Fibroblast of gingiva (primary cell): ENCODE results near the gene DLX4.

ENCODE experiments used
- DNase-seq: peaks from one replicate; pipeline ENCODE4 v3.0.0-alpha.2; 2011; ENCODE audit warnings: low read depth

Gene DLX4, protein sequence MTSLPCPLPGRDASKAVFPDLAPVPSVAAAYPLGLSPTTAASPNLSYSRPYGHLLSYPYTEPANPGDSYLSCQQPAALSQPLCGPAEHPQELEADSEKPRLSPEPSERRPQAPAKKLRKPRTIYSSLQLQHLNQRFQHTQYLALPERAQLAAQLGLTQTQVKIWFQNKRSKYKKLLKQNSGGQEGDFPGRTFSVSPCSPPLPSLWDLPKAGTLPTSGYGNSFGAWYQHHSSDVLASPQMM

GRCh38 chr17:49969134-49969759 is at the start of gene DLX4:
Gene DLX4, plus strand, starts transcription at chr17:49969190. Its CDS starts 279 bp downstream, at chr17:49969469.
- no peak for DNase-seq

DNA sequence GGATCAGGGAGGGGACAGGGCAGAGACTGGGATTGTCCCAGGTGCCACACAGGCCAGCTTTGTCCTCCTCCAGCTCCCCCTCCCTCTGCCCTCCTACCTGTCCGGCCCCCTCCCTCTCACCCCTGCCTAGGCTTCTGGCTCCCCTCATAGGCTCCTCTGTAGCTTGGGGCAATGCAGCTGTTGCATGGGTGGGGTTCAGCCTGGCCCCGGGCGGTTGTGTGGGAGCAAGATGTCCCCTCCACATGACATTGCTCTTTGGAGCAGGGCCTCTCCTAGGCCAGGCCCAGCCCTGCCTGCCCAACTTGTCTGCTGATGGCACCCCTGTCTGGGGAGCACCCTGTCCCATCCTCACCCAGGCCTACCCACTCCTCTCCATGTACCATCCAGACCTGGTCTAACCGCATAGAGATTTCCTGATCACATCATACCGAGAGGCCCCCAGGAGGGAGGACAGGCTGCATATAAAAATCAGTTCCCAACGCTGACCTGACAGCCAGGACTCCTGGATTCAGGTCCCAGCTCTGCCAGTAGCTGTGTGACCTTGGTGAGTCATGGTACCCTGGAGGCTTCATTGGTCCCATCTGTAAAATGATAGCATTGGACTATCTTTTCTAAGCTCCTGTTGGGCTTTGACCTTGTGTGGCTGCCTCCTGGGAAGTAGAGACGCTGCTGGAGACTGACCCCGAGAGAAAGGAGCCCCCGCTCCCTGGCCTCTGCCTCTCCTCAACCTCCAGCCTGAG is 48.8 kb upstream of the DLX4 start:
- no peak for DNase-seq

GRCh38 chr17:49922095-49922494 is 46.9 kb upstream of the DLX4 start:
- no peak for DNase-seq

DNA sequence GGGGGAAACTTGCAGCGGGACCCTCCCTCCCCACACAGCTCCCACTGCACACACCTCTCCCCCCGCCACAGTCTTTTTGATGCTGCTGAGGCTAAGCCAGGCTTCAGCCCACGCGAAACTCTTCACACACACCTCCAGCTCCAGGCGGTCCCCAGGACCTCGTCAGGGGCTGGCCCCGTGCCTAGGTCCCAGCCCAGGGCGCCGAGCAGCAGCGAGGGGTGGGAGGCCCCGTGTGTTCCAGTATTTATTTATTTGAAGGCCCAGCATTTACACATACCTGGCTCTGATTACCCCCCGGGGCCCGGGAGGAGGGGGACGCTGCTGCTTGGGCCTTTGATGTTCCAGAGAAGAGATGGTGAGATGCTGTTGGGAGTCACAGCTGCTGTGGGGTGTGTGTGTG is 44.9 kb upstream of the DLX4 start:
- no peak for DNase-seq

GRCh38 chr17:49924589-49924988 is 44.4 kb upstream of the DLX4 start:
- no peak for DNase-seq

- DNase-seq: no peak
Measured at GRCh38 chr17:49925921-49926320, 43.1 kb upstream of the DLX4 start.

DNA sequence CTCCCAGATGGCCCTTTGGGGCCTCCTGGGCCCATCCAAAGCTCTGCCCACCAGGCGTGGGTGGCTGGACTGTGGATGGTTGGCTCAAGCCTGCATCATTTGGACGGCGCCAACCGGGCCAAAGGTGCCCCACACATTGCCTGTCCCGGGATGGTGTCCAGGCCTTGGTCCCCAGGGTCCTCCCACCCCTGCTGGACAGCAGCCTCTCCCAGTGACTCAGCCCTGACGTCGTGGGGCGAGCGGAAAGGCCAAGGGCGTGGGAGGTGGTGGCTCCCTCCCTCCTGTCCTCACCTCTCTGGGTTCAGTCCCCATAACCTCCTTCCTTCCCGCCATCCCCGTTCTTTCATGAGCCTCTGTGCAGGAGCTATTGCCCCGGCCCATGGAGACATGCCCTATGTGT is 42.1 kb upstream of the DLX4 start:
- DNase-seq: peak; percentile 76

DNA sequence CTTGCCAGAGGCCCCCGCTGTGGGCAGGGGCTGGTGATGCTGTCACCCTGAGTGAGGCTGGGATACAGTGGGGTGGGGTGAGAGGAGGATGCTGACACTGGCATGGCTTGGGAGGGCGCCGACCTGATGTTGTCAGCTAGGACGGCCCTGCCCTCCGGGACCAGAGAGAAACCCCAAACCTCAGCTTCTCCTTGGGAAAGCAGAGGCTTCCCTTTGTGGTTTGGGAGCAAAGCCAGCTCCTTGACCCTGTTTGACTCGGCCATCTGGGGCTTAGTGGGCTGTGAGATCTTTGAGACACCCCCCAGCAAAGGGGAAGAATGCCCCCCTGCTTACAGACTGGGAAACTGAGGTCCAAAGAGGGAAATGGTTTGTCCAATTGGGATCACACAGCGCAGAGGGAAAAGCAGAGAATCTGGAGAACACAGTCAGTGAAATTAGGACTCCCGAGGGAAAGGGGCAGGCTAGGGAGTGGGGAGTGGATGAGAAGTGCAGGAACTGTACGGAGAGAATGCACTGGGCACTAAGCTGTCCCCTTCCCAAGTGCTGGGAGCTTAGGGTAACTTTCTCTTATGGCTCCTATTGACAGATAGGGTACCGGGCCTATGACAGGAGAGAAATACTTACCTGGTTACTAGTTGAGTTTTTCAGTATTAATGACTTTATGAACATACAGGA is 40.7 kb upstream of the DLX4 start:
- DNase-seq: no peak

GRCh38 chr17:49928837-49929475 is 40.0 kb upstream of the DLX4 start:
- DNase-seq: no peak

- no peak for DNase-seq
Measured at GRCh38 chr17:49930880-49931279, 38.1 kb upstream of the DLX4 start.

GRCh38 chr17:49931416-49932137 is 37.4 kb upstream of the DLX4 start:
- no peak for DNase-seq

DNA sequence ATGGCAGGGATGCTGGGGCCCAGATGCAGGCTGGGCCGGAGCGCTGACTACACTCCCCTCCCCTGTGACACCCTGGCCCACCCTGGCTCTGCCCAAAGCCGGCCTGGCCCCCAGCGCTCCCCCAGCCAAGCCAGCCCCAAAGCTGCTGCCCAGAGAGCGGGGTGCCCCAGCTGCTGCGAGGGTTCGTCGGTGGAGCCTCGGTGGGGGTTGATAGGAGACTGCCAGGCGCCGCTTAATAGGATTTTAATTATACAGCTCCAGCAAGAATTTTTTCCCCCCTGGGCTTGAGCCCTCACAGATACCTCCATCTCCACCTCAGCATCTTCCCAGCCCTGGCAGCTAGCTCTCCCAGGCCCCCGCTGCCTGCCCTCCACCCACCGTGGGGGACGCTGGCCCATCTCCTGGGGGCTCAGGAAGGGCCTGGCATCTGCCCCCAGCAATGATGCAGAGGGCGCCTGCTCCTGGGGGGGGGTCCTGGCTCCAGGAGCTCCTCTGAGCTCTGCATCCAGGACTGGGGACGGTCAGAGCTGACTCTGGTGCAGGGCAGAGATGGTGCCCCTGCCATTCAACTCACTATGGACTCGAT is 36.8 kb upstream of the DLX4 start:
- no peak for DNase-seq

GRCh38 chr17:49932901-49933300 is 36.1 kb upstream of the DLX4 start:
- DNase-seq: no peak

DNA sequence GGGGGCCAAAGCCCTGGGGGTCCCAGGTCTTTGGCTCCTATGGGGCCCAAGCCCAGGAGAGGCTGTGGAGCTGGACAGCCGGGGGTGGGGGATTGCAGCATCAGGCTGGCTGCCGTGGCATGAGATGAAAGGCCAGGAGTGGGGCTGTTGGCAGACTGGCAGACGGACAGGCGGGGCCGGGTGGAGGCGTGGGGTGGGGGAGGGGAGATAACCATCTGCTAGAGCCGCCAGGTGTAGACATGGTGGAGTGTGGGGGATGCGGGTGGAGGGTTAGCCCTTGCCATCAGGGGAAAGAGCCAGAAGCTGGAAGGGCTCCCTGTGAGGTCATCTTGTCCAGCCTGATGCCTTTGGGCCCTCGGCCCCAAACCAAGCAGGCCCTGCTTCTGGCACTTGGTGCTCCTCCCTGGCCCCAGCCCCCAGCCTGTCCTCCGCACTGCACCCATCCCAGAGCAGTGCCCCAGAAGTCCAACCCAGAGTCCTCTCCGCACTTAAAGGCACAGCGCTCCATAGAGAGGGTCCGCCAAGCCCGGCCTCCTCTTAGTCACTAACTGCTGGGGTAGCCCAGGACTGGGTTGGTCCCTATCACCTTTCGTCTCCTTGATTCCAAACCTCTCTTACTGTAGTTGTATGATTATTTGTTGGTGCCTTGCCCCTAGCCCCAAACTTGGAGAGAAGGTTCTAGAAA is 33.3 kb upstream of the DLX4 start:
- DNase-seq: no peak

DNA sequence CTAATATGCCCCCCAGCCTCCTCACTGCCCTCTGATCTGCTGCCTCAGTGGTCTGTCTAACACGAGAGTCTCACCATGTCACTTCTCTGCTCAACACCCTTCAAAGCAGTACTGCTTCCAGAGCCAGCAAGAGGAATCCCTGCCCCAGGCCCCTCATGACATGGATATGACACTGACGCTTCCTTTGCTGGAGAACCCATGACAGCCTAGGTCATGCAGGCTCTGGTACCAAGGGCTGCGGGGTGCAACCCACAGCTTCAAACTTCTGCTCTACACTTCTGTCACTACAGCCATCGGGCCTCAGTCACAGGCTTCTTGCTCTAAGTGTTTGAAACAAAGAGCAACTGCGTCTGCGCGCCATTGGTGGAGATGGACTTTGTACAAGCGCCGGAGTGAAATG is 32.6 kb upstream of the DLX4 start:
- no peak for DNase-seq

- DNase-seq: no peak
Measured at GRCh38 chr17:49939318-49939717, 29.7 kb upstream of the DLX4 start.

- no peak for DNase-seq
Measured at GRCh38 chr17:49941427-49941826, 27.6 kb upstream of the DLX4 start.

DNA sequence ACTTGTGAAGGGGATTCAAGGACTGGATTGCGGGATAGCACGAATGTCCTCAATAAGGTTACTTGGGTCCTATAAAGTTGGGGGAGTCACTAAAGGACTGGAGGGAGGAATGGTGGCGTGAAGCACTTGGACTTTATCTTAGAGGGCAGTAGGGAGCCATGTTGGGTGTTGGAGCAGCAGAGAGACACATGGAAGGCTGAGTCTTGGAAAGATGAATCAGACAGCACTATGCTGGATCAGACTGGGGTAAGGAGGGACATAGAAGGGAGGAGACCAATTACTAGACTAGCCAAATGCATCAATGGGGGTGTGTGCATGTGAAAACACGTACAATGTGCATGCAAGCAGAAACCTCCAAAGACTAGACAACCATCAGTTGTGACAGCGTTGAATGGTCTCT is 26.0 kb upstream of the DLX4 start:
- no peak for DNase-seq

DNA sequence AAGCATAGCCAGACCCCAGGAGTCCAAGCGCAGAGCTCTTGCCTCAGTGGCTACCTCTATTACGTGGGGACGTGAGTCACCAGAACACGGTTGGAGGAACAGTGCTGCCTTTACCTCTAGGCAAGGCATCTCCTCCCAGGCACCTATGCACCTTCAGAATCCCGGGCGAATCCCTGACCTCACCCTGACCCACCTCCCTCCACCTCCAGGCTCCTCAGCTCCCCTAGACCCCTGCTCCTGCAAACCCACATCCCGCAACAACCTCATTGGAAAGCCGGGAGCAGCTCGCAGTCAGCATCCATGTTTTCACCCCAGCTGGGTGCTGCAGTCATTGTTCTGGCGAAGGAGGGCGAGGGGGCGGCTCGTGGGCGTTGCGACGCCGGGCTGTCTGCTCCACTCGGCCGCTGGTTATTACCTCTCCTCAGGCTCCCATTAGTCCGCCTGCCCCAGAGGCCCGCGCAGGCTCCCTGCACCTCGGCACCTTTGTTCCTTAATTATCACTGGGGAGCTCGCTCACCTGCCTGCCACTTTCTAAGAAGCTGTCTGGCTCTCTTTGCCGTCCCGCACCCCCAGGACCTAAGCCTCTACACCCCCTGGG is 24.6 kb upstream of the DLX4 start:
- no peak for DNase-seq

- no peak for DNase-seq
Measured at GRCh38 chr17:49946208-49946607, 22.8 kb upstream of the DLX4 start.
